K562 (cell line): ENCODE data around the gene SLC5A11.

Experiments used
- CHD2 ChIP-seq: IDR thresholded peaks from 2 replicates; pipeline ENCODE4 v1.6.1; 2011; ENCODE audit warnings: low read depth, low read length
- DPF2 ChIP-seq: fragments of 450-650 bp; IDR thresholded peaks from 2 replicates; pipeline ENCODE4 v1.6.1; 2016
- JUND ChIP-seq, 2 experiments: IDR thresholded peaks; 2 replicates in 1 of 2; 3 replicates in 1 of 2; pipeline ENCODE4 v1.6.1; 2011; ENCODE audit warnings: borderline replicate concordance in 2 of 2, low read depth in 2 of 2, low read length in 2 of 2, improper control_type of control experiment in 1 of 2, missing biosample characterization in 1 of 2, missing genetic modification characterization in 1 of 2, missing genetic modification reagents in 1 of 2
- RBM22 ChIP-seq: fragments of 200-400 bp; formaldehyde crosslinking; IDR thresholded peaks from 2 replicates; pipeline ENCODE4 v1.6.1; 2018; ENCODE audit warnings: low read length, low read depth; ENCODE audit not compliant: poor library complexity, severe bottlenecking
- STAT5A ChIP-seq: IDR thresholded peaks from 2 replicates; pipeline ENCODE4 v1.6.1; 2012; ENCODE audit warnings: low read length, inconsistent platforms, borderline replicate concordance
- ZFX ChIP-seq: sonication (generic); formaldehyde crosslinking; IDR thresholded peaks from 2 replicates; pipeline ENCODE4 v1.8.0; 2022; ENCODE audit warnings: mild to moderate bottlenecking, missing genetic modification reagents, moderate library complexity
- ZNF354B ChIP-seq: fragments of 250-450 bp; sonication (Bioruptor Pico); IDR thresholded peaks from 2 replicates; pipeline ENCODE4 v1.4.0; 2020
- ZNF57 ChIP-seq: fragments of 450-650 bp; formaldehyde crosslinking; IDR thresholded peaks from 2 replicates; pipeline ENCODE4 v1.4.0; 2020; ENCODE audit warnings: mild to moderate bottlenecking, moderate library complexity
- TF ChIP-seq, protein P1 (sequence below): sonication (generic); formaldehyde crosslinking; IDR thresholded peaks from 2 replicates; pipeline ENCODE4 v1.8.0; 2022; ENCODE audit warnings: missing genetic modification reagents, mild to moderate bottlenecking, borderline replicate concordance
- TF ChIP-seq, protein P2 (sequence below), 3 experiments: IDR thresholded peaks in 2 of 3; conservative IDR thresholded peaks in 1 of 3; 2 replicates each; pipeline ENCODE4 v1.5.1; 2011 to 2012; ENCODE audit warnings: low read length in 3 of 3, mild to moderate bottlenecking in 3 of 3, control low read depth in 2 of 3, improper control_type of control experiment in 1 of 3, inconsistent platforms in 1 of 3, low read depth in 1 of 3, mixed read lengths in 1 of 3, moderate library complexity in 1 of 3; ENCODE audit not compliant: insufficient read depth in 2 of 3
- TF ChIP-seq, protein P3 (sequence below): fragments of 450-650 bp; IDR thresholded peaks from 2 replicates; pipeline ENCODE4 v1.6.1; 2018; ENCODE audit warnings: mild to moderate bottlenecking, low read depth; ENCODE audit not compliant: partially characterized antibody
- TF ChIP-seq, protein P4 (sequence below): fragments of 250-450 bp; sonication (Bioruptor Pico); IDR thresholded peaks from 2 replicates; pipeline ENCODE4 v1.8.0; 2022; ENCODE audit warnings: moderate library complexity, mild to moderate bottlenecking, inconsistent platforms
- TF ChIP-seq, protein P5 (sequence below): sonication (generic); formaldehyde crosslinking; IDR thresholded peaks from 2 replicates; pipeline ENCODE4 v1.8.0; 2023; ENCODE audit warnings: mild to moderate bottlenecking, missing genetic modification reagents

DNA sequence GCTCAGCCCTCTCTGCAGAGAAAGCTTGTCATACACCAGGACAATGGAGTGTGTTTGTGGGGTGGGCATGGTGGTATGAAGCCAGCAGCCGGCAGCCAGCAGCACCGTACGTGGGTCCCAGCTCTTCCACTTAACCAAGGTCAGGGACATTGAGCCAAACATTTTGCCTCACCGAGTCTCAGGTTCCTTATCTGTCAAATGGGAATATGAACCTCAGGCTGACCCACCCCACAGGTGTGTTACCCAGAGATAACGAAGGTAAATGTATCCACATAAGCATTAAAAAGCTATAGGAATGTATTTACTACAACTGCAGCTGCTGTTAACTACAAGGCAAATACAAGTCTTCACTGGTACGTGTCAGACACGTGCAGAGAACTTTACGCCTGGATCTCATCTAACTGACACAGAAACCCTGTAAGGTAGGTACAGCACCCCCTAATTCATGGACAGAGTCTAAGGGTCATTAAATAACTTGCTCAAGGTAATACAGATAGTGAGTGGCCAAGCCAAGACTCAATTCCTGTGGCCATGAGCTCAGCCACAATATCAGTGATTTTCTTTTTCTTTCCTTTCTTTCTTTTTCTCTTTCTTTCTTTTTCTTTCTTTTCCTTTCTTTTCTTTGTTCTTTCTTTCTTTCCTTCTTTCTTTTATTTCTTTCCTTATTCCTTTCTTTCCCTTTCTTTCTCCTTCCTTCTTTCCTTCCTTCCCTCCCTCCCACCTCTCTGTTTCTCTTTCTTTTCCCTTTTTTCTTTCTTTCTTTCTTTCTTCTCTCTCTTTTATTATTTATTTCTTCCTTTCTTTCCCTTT, 990 bp downstream of the SLC5A11 start:
- TF ChIP-seq ZFX (CRISPR knock-in tag) (no peak), DPF2 (no peak), STAT5A (no peak), ZNF354B (no peak), JUND (IDR thresholded peaks at IDR 0.05; ENCODE audit: borderline replicate concordance, low read depth, low read length) (no peak), JUND (tag; IDR thresholded peaks at IDR 0.05; ENCODE audit: borderline replicate concordance, low read depth, low read length) (no peak), ZNF57 (CRISPR knock-in tag) (no peak), RBM22 (no peak), CHD2 (no peak)
- TF ChIP-seq, protein P1, sequence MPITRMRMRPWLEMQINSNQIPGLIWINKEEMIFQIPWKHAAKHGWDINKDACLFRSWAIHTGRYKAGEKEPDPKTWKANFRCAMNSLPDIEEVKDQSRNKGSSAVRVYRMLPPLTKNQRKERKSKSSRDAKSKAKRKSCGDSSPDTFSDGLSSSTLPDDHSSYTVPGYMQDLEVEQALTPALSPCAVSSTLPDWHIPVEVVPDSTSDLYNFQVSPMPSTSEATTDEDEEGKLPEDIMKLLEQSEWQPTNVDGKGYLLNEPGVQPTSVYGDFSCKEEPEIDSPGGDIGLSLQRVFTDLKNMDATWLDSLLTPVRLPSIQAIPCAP (CRISPR knock-in tag): no peak
- TF ChIP-seq, protein P2, sequence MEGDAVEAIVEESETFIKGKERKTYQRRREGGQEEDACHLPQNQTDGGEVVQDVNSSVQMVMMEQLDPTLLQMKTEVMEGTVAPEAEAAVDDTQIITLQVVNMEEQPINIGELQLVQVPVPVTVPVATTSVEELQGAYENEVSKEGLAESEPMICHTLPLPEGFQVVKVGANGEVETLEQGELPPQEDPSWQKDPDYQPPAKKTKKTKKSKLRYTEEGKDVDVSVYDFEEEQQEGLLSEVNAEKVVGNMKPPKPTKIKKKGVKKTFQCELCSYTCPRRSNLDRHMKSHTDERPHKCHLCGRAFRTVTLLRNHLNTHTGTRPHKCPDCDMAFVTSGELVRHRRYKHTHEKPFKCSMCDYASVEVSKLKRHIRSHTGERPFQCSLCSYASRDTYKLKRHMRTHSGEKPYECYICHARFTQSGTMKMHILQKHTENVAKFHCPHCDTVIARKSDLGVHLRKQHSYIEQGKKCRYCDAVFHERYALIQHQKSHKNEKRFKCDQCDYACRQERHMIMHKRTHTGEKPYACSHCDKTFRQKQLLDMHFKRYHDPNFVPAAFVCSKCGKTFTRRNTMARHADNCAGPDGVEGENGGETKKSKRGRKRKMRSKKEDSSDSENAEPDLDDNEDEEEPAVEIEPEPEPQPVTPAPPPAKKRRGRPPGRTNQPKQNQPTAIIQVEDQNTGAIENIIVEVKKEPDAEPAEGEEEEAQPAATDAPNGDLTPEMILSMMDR (IDR thresholded peaks at IDR 0.05 in 2 of 3, conservative IDR thresholded peaks at IDR 0.05 in 1 of 3; ENCODE audit: insufficient read depth in 2 of 3, low read depth in 1 of 3, low read length in 3 of 3): no peak
- TF ChIP-seq, protein P3, sequence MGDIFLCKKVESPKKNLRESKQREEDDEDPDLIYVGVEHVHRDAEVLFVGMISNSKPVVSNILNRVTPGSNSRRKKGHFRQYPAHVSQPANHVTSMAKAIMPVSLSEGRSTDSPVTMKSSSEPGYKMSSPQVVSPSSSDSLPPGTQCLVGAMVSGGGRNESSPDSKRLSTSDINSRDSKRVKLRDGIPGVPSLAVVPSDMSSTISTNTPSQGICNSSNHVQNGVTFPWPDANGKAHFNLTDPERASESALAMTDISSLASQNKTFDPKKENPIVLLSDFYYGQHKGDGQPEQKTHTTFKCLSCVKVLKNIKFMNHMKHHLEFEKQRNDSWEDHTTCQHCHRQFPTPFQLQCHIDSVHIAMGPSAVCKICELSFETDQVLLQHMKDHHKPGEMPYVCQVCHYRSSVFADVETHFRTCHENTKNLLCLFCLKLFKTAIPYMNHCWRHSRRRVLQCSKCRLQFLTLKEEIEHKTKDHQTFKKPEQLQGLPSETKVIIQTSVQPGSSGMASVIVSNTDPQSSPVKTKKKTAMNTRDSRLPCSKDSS: no peak
- TF ChIP-seq, protein P4, sequence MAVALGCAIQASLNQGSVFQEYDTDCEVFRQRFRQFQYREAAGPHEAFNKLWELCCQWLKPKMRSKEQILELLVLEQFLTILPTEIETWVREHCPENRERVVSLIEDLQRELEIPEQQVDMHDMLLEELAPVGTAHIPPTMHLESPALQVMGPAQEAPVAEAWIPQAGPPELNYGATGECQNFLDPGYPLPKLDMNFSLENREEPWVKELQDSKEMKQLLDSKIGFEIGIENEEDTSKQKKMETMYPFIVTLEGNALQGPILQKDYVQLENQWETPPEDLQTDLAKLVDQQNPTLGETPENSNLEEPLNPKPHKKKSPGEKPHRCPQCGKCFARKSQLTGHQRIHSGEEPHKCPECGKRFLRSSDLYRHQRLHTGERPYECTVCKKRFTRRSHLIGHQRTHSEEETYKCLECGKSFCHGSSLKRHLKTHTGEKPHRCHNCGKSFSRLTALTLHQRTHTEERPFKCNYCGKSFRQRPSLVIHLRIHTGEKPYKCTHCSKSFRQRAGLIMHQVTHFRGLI (CRISPR knock-in tag): no peak
- TF ChIP-seq, protein P5, sequence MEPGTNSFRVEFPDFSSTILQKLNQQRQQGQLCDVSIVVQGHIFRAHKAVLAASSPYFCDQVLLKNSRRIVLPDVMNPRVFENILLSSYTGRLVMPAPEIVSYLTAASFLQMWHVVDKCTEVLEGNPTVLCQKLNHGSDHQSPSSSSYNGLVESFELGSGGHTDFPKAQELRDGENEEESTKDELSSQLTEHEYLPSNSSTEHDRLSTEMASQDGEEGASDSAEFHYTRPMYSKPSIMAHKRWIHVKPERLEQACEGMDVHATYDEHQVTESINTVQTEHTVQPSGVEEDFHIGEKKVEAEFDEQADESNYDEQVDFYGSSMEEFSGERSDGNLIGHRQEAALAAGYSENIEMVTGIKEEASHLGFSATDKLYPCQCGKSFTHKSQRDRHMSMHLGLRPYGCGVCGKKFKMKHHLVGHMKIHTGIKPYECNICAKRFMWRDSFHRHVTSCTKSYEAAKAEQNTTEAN (CRISPR knock-in tag): no peak
